ENCODE results near the gene RASAL1. TPM values are rescaled to one million over a fixed set of nuclear protein-coding genes. Genes with fewer than 3 reads are reported as not detected.

The RASAL1 gene
- polyA plus RNA-seq, 1 donor = 0.08 TPM

- DNase-seq = no peak
Observed at GRCh38 chr12:113115455-113116126, 20.0 kb downstream of the RASAL1 start.

- no peak for DNase-seq
Observed at GRCh38 chr12:113114447-113115178, 20.9 kb downstream of the RASAL1 start.

- no peak for DNase-seq
Observed at GRCh38 chr12:113113397-113113796, 22.2 kb downstream of the RASAL1 start.

DNA sequence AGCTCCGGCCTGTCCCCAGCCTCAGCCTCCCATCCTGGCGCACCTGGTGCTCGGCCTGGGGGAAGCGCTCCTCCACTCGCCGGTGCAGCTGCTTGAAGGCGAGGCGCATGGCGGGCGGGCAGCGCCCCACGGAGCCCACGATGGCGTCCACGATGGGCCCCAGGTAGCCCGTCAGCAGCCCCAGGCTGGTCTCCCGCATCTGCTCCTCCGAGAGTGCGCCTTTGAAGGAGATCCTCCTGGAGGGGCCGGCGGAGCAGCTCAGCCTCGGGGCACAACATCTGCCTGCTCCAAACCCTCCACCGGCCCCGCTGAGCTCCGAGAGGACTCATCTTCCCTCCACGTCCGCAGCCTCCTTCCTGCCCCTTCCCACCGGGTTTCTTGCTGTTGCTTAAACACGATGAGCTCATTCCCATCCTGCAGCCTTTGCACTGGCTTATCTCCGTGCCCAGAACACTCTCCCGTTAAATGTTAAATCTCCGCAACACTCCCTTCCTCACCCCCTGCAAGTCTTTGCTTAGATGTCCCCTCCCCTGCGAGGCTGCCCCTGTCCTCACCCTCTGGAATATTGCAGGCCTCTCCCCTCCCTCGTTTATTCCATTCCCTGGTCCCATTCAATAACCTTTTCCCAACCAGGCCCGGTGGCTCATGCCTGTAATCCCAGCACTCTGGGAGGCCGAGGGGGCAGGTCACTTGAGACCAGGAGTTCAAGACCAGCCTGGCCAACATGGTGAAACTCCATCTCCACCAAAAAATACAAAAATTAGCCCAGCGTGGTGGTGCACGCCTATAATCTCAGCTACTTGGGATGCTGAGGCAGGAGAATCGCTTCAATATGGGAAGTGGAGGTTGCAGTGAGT lies 23.3 kb downstream of the RASAL1 start:
- DNase-seq = no peak

DNA sequence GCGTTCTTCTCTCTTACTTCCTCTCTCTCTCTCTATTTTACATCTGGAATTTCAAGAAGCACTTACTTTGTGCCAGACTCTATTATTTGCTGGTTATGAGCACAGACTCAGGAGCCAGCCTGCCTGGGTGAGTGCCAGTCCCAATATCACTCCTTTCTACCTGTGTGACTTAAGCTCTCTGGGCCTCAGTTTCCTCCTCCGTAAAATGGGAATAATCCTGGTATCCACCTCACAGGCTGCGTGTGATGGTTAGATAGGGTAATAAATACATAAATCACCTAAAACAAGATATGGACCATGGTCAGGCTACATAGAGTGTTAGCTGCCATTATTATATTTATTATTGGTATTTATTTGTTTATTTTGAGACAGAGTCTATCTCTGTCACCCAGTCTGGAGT lies 24.3 kb downstream of the RASAL1 start:
- DNase-seq = no peak

DNA sequence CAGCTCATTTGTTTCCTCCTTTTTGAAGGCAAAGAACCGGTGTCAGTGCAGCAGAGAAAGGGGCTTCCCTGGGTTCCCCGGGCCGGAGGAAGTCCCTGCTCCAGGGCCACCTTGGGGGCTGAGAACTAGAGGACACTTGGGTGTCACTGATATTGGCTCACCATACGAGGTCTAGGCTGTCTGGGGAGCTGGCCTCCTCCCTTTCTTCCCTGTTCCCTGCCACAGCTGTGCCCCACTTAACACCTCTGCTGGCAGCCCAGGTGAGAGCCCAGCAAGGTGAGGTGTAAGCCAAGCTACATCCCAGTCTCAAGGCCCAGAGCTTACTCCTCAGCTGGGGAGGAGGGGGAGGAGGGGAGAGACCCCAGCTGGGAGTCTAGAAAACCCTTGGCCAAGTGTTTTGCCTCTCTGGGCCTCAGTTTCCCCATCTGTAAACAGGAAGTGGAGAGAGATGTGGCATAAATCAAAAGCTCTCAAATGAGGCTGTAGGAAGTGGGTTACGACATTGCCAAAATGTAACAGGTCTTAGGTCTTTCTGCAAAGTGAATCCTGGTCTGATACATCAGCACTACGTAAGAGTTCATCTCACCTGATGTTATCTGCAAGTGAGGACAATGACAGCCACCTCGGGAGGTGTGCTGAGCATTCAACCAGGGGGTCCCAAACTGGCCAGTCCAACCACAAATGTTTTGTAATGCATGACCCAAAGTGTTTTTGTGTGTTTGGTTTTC lies 25.5 kb downstream of the RASAL1 start:
- DNase-seq = no peak

- no peak for DNase-seq
Observed at GRCh38 chr12:113109360-113109759, 26.2 kb downstream of the RASAL1 start.

DNA sequence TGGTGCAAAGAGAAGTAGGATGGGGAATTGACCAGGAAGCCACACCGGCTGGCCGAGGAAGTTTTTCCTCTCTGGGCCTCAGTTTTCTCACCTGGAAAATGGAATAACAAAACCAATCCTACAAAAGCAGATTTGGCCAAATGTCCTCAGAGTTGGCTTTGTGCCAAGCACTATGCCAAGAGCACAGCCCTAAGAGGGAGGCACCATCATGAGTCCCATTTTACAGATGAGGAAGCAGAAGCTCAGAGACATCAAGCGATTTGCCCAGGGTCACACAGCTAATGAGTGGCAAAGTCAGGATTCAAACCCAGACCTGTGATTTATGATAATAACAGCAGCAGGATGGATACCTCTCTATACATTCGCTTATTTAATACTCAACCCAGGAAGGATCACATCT lies 27.3 kb downstream of the RASAL1 start:
- DNase-seq = no peak

DNA sequence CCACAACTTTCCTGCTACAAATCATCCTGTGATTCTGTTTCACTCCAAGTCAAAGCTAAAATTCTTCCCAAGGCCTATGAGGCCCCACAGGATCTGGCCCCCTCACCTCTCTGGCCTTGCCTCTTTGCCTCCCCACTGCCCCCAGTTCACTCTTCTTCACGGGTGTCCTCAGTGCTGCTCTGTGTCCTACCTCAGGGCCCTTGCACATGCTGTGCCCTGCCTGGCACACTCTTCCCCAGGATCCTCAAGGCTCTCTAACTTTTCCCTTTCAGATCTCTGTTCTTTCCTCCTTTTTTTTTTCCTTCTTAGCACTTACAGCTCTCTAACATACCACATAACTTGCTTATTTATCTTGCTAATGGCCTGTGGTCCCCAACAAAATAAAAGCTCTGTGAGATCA lies 29.2 kb downstream of the RASAL1 start:
- no peak for DNase-seq

DNA sequence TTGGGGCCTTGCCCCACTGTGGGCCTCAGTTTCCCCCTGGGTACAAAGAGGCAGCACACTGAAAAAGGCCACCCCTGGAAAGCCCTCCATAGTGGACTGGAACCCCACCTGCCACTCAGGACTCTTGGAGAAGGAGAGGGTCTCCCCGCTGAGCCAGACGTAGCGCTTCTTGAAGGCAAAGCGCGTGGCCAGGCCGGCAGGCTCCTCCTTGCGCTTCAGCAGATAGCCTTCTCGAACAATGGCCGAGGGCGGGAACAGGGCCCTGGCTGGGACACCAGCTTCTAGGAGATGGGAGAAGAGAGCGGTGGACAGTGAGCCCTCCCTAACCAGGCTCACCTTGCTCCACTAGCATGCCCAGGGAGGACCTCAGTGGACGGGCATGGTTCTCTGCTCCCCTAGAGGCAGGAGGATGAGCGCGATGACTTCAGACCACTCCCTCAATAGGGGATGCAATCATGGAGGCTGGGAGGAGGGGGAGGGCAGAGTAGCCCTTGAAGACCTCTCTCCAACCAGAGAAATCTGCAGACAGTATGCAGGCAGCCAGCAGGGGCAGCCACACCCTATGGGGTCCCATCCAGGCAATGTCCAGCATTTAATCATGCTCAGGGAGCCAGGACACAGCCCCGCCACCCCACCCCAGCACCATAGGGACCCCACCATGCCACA lies 29.8 kb downstream of the RASAL1 start:
- no peak for DNase-seq

DNA sequence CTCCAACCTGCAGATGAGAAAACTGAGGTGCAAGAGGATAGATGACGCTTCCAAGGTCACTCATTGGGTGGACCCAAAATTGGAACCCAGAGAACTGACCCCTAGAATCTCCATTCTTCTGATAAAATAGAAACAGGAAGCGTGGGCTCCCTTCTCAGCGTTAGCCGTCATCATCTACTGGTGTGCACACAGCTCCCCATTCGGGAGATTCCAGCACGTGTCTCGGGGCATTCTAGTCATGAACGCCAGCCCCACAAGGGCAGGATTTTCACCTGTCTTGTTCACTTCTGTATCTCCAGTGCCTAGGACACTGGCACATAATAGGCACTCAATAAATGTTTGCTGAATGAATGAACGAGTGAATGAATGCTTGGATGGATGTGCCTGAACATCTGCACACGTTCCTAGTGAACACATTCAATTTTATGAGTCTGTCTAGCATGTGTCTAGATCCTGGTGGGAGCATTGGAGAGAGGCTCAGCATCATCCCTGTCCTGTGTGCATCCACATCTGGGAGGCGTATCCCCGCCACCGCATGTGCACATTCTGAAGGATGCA lies 30.5 kb downstream of the RASAL1 start:
- DNase-seq = no peak

- DNase-seq = no peak
Observed at GRCh38 chr12:113103756-113104450, 31.7 kb downstream of the RASAL1 start.

GRCh38 chr12:113102811-113103210 lies 32.8 kb downstream of the RASAL1 start:
- DNase-seq = no peak

- no peak for DNase-seq
Observed at GRCh38 chr12:113101751-113102150, 33.8 kb downstream of the RASAL1 start.

DNA sequence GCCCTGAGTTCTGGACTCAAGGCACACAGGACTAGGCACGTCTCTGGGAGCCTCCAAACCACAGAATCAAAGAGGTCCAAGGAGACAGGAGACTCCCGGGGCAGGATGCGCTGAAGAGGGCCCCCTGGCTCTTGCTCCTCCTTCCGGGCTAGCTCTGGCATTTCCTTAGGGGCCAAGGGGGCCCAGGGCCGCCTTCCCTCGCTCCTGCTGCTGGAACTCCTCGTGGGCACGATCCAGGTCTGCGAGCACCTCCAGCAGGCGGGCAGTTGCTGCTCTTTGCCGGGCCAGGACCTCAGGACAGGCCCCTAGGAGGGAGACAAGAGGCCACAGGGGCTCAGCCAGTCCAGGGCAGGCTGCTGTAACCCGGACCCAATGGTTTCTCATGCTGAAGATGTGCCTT lies 35.8 kb downstream of the RASAL1 start:
- DNase-seq = no peak

DNA sequence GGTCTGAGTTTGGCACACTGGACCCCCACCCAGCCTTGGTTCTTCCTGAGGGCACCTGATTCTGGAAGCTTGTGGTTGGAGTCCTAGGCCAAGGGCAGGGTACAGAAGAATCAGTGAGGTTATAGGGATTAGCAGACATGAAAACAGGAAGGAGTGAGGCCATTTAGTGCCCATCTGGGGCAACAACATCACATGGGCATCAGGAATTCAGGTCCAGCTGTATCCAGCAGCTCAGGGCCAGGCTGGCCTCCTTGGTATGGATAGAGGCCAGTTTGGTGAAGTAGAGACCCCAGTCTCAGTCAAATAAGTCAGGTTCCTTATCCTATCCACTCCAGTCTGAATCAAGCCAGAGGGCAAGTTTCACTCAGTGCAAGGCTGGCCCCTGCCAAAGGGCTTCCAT lies 36.2 kb downstream of the RASAL1 start:
- no peak for DNase-seq

- peak; percentile 56 for DNase-seq
Observed at GRCh38 chr12:113098441-113099028, 37.0 kb downstream of the RASAL1 start.

- peak; percentile 44 for DNase-seq
Observed at GRCh38 chr12:113097716-113098440, 37.7 kb downstream of the RASAL1 start.

DNA sequence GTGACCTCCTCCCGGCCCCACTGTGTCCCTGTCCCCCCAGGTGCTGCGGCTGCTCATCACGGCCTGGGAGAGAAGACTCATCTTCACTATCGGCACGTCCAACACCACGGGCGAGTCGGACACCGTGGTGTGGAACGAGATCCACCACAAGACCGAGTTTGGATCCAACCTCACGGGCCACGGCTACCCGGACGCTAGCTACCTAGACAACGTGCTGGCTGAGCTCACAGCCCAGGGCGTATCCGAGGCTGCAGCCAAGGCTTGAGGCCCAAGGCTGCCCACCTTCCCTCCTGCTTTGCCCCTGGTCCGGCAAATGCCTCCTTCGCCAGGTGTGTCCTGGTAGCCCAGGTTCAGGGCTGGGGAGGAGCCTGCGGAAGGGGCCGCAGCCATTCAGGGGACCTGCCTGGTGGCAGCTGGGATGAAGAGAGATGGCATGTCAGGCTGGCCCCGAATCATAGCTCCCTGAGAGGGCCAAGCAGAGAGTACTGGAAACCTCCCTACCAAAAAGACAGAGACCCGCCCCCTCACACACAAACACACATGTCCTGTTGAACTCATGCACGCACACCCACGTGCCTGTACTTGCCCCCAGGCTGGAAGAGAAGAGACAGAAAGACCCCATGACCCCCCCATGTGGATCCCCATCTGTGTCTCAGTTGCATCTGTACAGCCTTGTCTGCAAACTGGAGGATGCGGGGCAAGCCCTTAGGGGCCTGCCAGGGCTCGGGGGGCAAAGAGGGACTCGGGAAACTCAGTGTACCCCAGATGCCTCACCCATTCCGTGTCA lies 38.7 kb downstream of the RASAL1 start:
- DNase-seq = no peak
